ENCODE measurements around the gene MLF2. TPM values are rescaled to one million over a fixed set of nuclear protein-coding genes. Genes with fewer than 3 reads are reported as not detected.

Gene MLF2
- total RNA-seq, 2 experiments from 2014 or later = 79.7 to 87.3 TPM

DNA sequence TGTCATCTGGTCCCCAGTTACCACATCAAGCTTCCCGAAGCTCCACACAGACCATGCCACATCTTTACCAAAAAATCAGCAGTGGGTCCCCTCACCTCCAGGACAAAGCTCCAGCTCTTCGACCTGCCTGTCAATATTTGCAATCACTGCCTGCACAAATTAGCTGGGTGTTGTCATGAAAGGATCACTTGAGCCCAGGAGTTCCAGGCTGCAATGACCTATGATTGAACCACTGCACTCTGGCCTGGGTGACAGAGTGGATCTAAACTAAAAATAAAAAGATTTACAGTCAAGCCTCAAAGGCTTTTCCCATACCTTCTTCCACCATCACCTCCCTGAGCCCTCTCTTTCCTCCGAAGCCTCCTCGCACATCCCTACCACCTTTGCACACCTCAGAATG lies 43.6 kb upstream of the MLF2 start:
- intact Hi-C loops (cut with micrococcal nuclease; ENCODE audit: unreplicated experiment) = no loop called here
- BruUV-seq (replicated peaks) = no TSS peak
- CTCF ChIA-PET (ENCODE audit: unreplicated experiment) = interaction anchor here (0.8 kb wide), 1 partner anchor 16 kb away, joined by 3 read pairs; no protein-coding TSS in a partner anchor
- Histone ChIP-seq H3K27ac (ENCODE audit: low read depth, low read length, poor library complexity, severe bottlenecking) (no peak overlapping the region), H3K4me2 (ENCODE audit: low read length) (no peak overlapping the region), H3K4me1 (ENCODE audit: insufficient read depth, low read length, poor library complexity, severe bottlenecking) (peaks cover 14% of the 10 kb centered on the region), H3K79me2 (ENCODE audit: insufficient read depth, low read depth, low read length) (no peaks in the 10 kb centered on the region), H3K36me3 (ENCODE audit: insufficient read depth, low read length) (no peaks in the 10 kb centered on the region), H3K4me3 (ENCODE audit: low read depth, low read length, poor library complexity, severe bottlenecking) (no peak overlapping the region), H3K9me2 (ENCODE audit: insufficient read depth, low read length) (no peaks in the 10 kb centered on the region), H4K20me1 (ENCODE audit: insufficient read depth, low read length) (no peaks in the 10 kb centered on the region), H2AFZ (ENCODE audit: low read length) (no peak overlapping the region), H3K9me3 (ENCODE audit: low read length) (no peaks in the 10 kb centered on the region)
- POLR2A ChIA-PET = no interaction called here
- TF ChIP-seq, protein P1, sequence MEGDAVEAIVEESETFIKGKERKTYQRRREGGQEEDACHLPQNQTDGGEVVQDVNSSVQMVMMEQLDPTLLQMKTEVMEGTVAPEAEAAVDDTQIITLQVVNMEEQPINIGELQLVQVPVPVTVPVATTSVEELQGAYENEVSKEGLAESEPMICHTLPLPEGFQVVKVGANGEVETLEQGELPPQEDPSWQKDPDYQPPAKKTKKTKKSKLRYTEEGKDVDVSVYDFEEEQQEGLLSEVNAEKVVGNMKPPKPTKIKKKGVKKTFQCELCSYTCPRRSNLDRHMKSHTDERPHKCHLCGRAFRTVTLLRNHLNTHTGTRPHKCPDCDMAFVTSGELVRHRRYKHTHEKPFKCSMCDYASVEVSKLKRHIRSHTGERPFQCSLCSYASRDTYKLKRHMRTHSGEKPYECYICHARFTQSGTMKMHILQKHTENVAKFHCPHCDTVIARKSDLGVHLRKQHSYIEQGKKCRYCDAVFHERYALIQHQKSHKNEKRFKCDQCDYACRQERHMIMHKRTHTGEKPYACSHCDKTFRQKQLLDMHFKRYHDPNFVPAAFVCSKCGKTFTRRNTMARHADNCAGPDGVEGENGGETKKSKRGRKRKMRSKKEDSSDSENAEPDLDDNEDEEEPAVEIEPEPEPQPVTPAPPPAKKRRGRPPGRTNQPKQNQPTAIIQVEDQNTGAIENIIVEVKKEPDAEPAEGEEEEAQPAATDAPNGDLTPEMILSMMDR (conservative IDR thresholded peaks at IDR 0.05; ENCODE audit: low read length) = no peak
- no peak for TF ChIP-seq EZH2phosphoT487 (IDR thresholded peaks at IDR 0.05; ENCODE audit: borderline replicate concordance, low read depth, low read length)
- DNase-seq (ENCODE audit: low spot score) = no peak

DNA sequence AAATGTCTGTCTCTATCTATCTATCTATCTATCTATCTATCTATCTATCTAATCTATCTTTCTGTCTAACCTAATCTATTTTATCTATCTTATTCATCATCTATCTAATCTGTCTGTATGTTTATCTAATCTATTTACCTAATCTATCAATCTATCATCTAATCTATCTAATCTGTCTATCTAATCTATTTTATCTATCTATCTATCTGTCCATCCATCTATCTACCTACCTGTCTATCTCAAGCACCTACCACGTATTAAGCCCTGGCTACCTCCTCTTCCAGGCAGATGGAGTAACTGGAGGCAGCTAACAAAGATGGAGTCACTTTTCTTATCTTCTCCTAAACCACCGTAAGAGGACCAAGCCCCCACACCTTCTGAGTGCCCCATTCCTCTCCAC lies 42.1 kb upstream of the MLF2 start:
- no peak overlapping the region for H2AFZ ChIP-seq (ENCODE audit: low read length)
- H3K9me2 ChIP-seq (ENCODE audit: insufficient read depth, low read length) = no peaks in the 10 kb centered on the region
- TF ChIP-seq, protein P1 (conservative IDR thresholded peaks at IDR 0.05; ENCODE audit: low read length) = no peak
- no peak for TF ChIP-seq EZH2phosphoT487 (IDR thresholded peaks at IDR 0.05; ENCODE audit: borderline replicate concordance, low read depth, low read length)
- H3K79me2 ChIP-seq (ENCODE audit: insufficient read depth, low read depth, low read length) = no peaks in the 10 kb centered on the region
- no peak overlapping the region for H3K4me2 ChIP-seq (ENCODE audit: low read length)
- H3K4me1 ChIP-seq (ENCODE audit: insufficient read depth, low read length, poor library complexity, severe bottlenecking) = peaks cover 14% of the 10 kb centered on the region
- H3K9me3 ChIP-seq (ENCODE audit: low read length) = no peaks in the 10 kb centered on the region
- DNase-seq (ENCODE audit: low spot score) = no peak
- H4K20me1 ChIP-seq (ENCODE audit: insufficient read depth, low read length) = no peaks in the 10 kb centered on the region
- H3K27ac ChIP-seq (ENCODE audit: low read depth, low read length, poor library complexity, severe bottlenecking) = no peak overlapping the region
- H3K36me3 ChIP-seq (ENCODE audit: insufficient read depth, low read length) = no peaks in the 10 kb centered on the region
- no TSS peak for BruUV-seq (replicated peaks)
- no peak overlapping the region for H3K4me3 ChIP-seq (ENCODE audit: low read depth, low read length, poor library complexity, severe bottlenecking)
- POLR2A ChIA-PET = interaction anchor here (0.7 kb wide), 1 partner anchor 216 kb away, joined by 3 read pairs; no protein-coding TSS in a partner anchor
- CTCF ChIA-PET (ENCODE audit: unreplicated experiment) = no interaction called here
- intact Hi-C loops (cut with micrococcal nuclease; ENCODE audit: unreplicated experiment) = no loop called here

- Histone ChIP-seq H3K4me3 (ENCODE audit: low read depth, low read length, poor library complexity, severe bottlenecking) (no peak overlapping the region), H2AFZ (ENCODE audit: low read length) (peak overlapping the region; percentile 27), H3K27ac (ENCODE audit: low read depth, low read length, poor library complexity, severe bottlenecking) (no peak overlapping the region), H3K9me2 (ENCODE audit: insufficient read depth, low read length) (no peaks in the 10 kb centered on the region), H3K9me3 (ENCODE audit: low read length) (no peaks in the 10 kb centered on the region), H3K4me2 (ENCODE audit: low read length) (peak overlapping the region; percentile 1; the same call in 1 of the 2 replicates), H3K36me3 (ENCODE audit: insufficient read depth, low read length) (no peaks in the 10 kb centered on the region), H3K79me2 (ENCODE audit: insufficient read depth, low read depth, low read length) (no peaks in the 10 kb centered on the region), H4K20me1 (ENCODE audit: insufficient read depth, low read length) (no peaks in the 10 kb centered on the region), H3K4me1 (ENCODE audit: insufficient read depth, low read length, poor library complexity, severe bottlenecking) (peaks cover 17% of the 10 kb centered on the region)
- TF ChIP-seq EZH2phosphoT487 (IDR thresholded peaks at IDR 0.05; ENCODE audit: borderline replicate concordance, low read depth, low read length) = no peak
- TF ChIP-seq, protein P1 (conservative IDR thresholded peaks at IDR 0.05; ENCODE audit: low read length) = no peak
- no peak for DNase-seq (ENCODE audit: low spot score)
- ChIA-PET POLR2A (interaction anchor here (1.1 to 2.0 kb wide), 2 partner anchors 10 to 16 kb away, joined by 3 to 7 read pairs; no protein-coding TSS in a partner anchor), CTCF (ENCODE audit: unreplicated experiment) (interaction anchor here (1.1 kb wide), 1 partner anchor 14 kb away, joined by 3 read pairs; no protein-coding TSS in a partner anchor)
- no TSS peak for BruUV-seq (replicated peaks)
- intact Hi-C loops (cut with micrococcal nuclease; ENCODE audit: unreplicated experiment) = no loop called here
Observed at GRCh38 chr12:6792522-6793201, 39.7 kb upstream of the MLF2 start.

All from OCI-LY7 (cell line).